IMR-90 (cell line): ENCODE measurements around the gene CHMP6. TPM values are rescaled to one million over a fixed set of nuclear protein-coding genes. Genes with fewer than 3 reads are reported as not detected.
A peak's percentile ranks its signal among the peaks of the same experiment; 100 is the strongest.

ENCODE experiments used
- ATAC-seq: fragments of 200-7000 bp; cut with Tn5 transposase; 2 replicates; pipeline ENCODE4 v1.9.1; 2020; ENCODE audit warnings: low read depth, mild to moderate bottlenecking, moderate library complexity
- BruUV-seq: library from RNA; stranded (reverse); fragments of 400-500 nt; replicated peaks from 2 replicates; lab custom pipeline; 2021; lab: Mats Ljungman, UMichigan
- CTCF ChIA-PET: fragments of 300-600 bp; formaldehyde crosslinking; extraction: SDS; loops from one replicate; lab custom pipeline; 2021; ENCODE audit warnings: antibody characterized with exemption; lab: Yijun Ruan, JAX
- POLR2A ChIA-PET: fragments of 300-600 bp; sonication (Branson Sonifier 250); formaldehyde crosslinking; loops from one replicate; lab custom pipeline; 2022; ENCODE audit warnings: antibody characterized with exemption; ENCODE audit not compliant: unreplicated experiment; lab: Charles Lee
- DNase-seq: peaks from one replicate; pipeline ENCODE4 v3.0.0; 2013
- H2AFZ ChIP-seq: replicated peaks from 2 replicates; pipeline ENCODE3; 2013; ENCODE audit warnings: low read length, mild to moderate bottlenecking; ENCODE audit not compliant: poor library complexity
- H2AK5ac ChIP-seq: 2 replicates; pipeline ENCODE4 v1.6.1; 2013; ENCODE audit warnings: low read depth, low read length, inconsistent platforms
- H2AK9ac ChIP-seq: replicated peaks from 2 replicates; pipeline ENCODE3; 2013; ENCODE audit warnings: mild to moderate bottlenecking, low read depth, low read length, moderate library complexity; ENCODE audit not compliant: poor library complexity
- H2BK120ac ChIP-seq: 2 replicates; pipeline ENCODE4 v1.6.1; 2013; ENCODE audit warnings: low read depth, low read length, inconsistent platforms
- H2BK15ac ChIP-seq: 3 replicates; pipeline ENCODE4 v1.6.1; 2013; ENCODE audit warnings: low read depth, low read length, inconsistent platforms
- H2BK20ac ChIP-seq: 2 replicates; pipeline ENCODE4 v1.6.1; 2013; ENCODE audit warnings: low read depth, mild to moderate bottlenecking, inconsistent platforms, low read length, moderate library complexity
- H2BK5ac ChIP-seq: 2 replicates; pipeline ENCODE4 v1.6.1; 2013; ENCODE audit warnings: mild to moderate bottlenecking, low read depth, low read length, inconsistent platforms; ENCODE audit not compliant: poor library complexity, severe bottlenecking
- H3K14ac ChIP-seq: replicated peaks from 2 replicates; pipeline ENCODE4 v1.6.1; 2013; ENCODE audit warnings: low read depth, low read length, inconsistent platforms
- H3K18ac ChIP-seq: 2 replicates; pipeline ENCODE4 v1.6.1; 2013; ENCODE audit warnings: low read depth, low read length, control low read depth
- H3K23ac ChIP-seq: 2 replicates; pipeline ENCODE4 v1.6.1; 2013; ENCODE audit warnings: low read depth, low read length, inconsistent platforms
- H3K27ac ChIP-seq: 2 replicates; pipeline ENCODE4 v1.5.1; 2013; ENCODE audit warnings: mild to moderate bottlenecking, control low read depth, low read length; ENCODE audit not compliant: insufficient read depth
- H3K27me3 ChIP-seq: 2 replicates; pipeline ENCODE4 v1.6.1; 2013; ENCODE audit warnings: low read length; ENCODE audit not compliant: control insufficient read depth, insufficient read depth
- H3K36me3 ChIP-seq: 2 replicates; pipeline ENCODE4 v1.6.1; 2013; ENCODE audit warnings: low read length, mixed read lengths; ENCODE audit not compliant: control insufficient read depth, insufficient read depth
- H3K4ac ChIP-seq: 2 replicates; pipeline ENCODE4 v1.6.1; 2013; ENCODE audit warnings: low read depth, low read length, inconsistent platforms
- H3K4me1 ChIP-seq: 2 replicates; pipeline ENCODE4 v1.6.1; 2013; ENCODE audit warnings: low read length, mixed read lengths; ENCODE audit not compliant: control insufficient read depth, insufficient read depth
- H3K4me2 ChIP-seq: 2 replicates; pipeline ENCODE4 v1.6.1; 2013; ENCODE audit warnings: low read depth, mild to moderate bottlenecking, control low read depth, low read length, moderate library complexity
- H3K4me3 ChIP-seq: 2 replicates; pipeline ENCODE4 v1.5.1; 2013; ENCODE audit warnings: low read depth, mild to moderate bottlenecking, control low read depth, low read length, moderate library complexity; ENCODE audit not compliant: insufficient read depth
- H3K56ac ChIP-seq: 2 replicates; pipeline ENCODE4 v1.6.1; 2013; ENCODE audit warnings: low read length, inconsistent platforms; ENCODE audit not compliant: insufficient read depth; ENCODE audit errors: extremely low read depth
- H3K79me1 ChIP-seq, 2 experiments: 2 replicates each; pipeline ENCODE4 v1.6.1; 2013; ENCODE audit warnings: low read length in 2 of 2, inconsistent platforms in 1 of 2, low read depth in 1 of 2
- H3K9ac ChIP-seq: 2 replicates; pipeline ENCODE4 v1.6.1; 2013; ENCODE audit warnings: low read depth, low read length, control low read depth
- H3K9me1 ChIP-seq: 2 replicates; pipeline ENCODE4 v1.6.1; 2013; ENCODE audit warnings: low read length, inconsistent platforms; ENCODE audit not compliant: insufficient read depth
- H3K9me3 ChIP-seq: 2 replicates; pipeline ENCODE4 v1.6.1; 2013; ENCODE audit warnings: low read length; ENCODE audit not compliant: control insufficient read depth, insufficient read depth
- H4K20me1 ChIP-seq: 2 replicates; pipeline ENCODE4 v1.6.1; 2013; ENCODE audit warnings: low read length, inconsistent platforms; ENCODE audit not compliant: insufficient read depth
- H4K5ac ChIP-seq: 2 replicates; pipeline ENCODE4 v1.6.1; 2013; ENCODE audit warnings: mild to moderate bottlenecking, low read depth, low read length, control low read depth
- H4K8ac ChIP-seq, 2 experiments: 2 replicates each; pipeline ENCODE4 v1.6.1; 2013; ENCODE audit warnings: low read depth in 2 of 2, low read length in 2 of 2, control low read depth in 1 of 2, inconsistent platforms in 1 of 2
- H4K91ac ChIP-seq: 2 replicates; pipeline ENCODE4 v1.6.1; 2013; ENCODE audit warnings: low read depth, low read length, inconsistent platforms; ENCODE audit not compliant: insufficient read depth
- BHLHE40 ChIP-seq: fragments of 150-350 bp; IDR thresholded peaks from 2 replicates; pipeline ENCODE4 v1.6.1; 2016; ENCODE audit warnings: mild to moderate bottlenecking, low read depth, low read length
- NFE2L2 ChIP-seq: fragments of 150-350 bp; IDR thresholded peaks from 2 replicates; pipeline ENCODE4 v1.6.1; 2016; ENCODE audit warnings: low read depth, mild to moderate bottlenecking, low read length
- POLR2A ChIP-seq: IDR thresholded peaks from 2 replicates; pipeline ENCODE4 v1.6.1; 2012; ENCODE audit warnings: mild to moderate bottlenecking, low read depth, low read length
- RAD21 ChIP-seq: IDR thresholded peaks from 2 replicates; pipeline ENCODE4 v1.6.1; 2012; ENCODE audit warnings: low read length, improper control_type of control experiment
- USF2 ChIP-seq: fragments of 150-350 bp; IDR thresholded peaks from 2 replicates; pipeline ENCODE4 v1.6.1; 2017; ENCODE audit warnings: mild to moderate bottlenecking, antibody characterized with exemption, low read length, low read depth
- WGBS, 2 experiments: methylation state at CpG; one replicate each; pipeline versions ENCODE4 v1.1.5 to v1.1.7; 2013; ENCODE audit warnings: missing lambda C conversion rate in 2 of 2; ENCODE audit not compliant: insufficient read length in 1 of 2; ENCODE audit errors: extremely low coverage in 2 of 2; 5-methylcytosine and 5-hydroxymethylcytosine counted together
- dilution Hi-C: fragments of 300-500 bp; cut with HindIII; formaldehyde crosslinking; loops from one replicate; pipeline ENCODE4 v1.14.3; 2018; ENCODE audit warnings: low sequenced_read_pairs; ENCODE audit not compliant: unreplicated experiment
- in situ Hi-C: fragments of 300-500 bp; cut with MboI; formaldehyde crosslinking; loops from 3 replicates; pipeline ENCODE4 v1.14.3; 2019; ENCODE audit warnings: low sequenced_read_pairs, inconsistent platforms, mixed read lengths
- intact Hi-C: fragments of 100-400 bp; cut with micrococcal nuclease; formaldehyde crosslinking; loops from 2 replicates; pipeline ENCODE4 v1.10.0; 2022
- polyA plus RNA-seq, 3 experiments: library from polyadenylated mRNA; depleted of rRNA; stranded (reverse); fragments of >200 nt; gene quantifications; 2 replicates each; pipeline ENCODE4 v1.2.3, GENCODE V29; 2012; ENCODE audit warnings: low replicate concordance in 1 of 3
- total RNA-seq: library from RNA; depleted of rRNA; stranded (reverse); fragments of >200 nt; gene quantifications from 2 replicates; pipeline ENCODE4 v1.2.3, GENCODE V29; 2012

CHMP6 gene
- total and polyA plus RNA-seq, 2 of the 4 experiments (the other 2 are of a cell fraction) = 5.0 to 40.3 TPM

GRCh38 chr17:81018044-81018802 lies 26.6 kb downstream of the CHMP6 start:
- H3K27ac ChIP-seq = peak overlapping the region; percentile 78
- TF ChIP-seq POLR2A (no peak), BHLHE40 (no peak), RAD21 (no peak), USF2 (no peak), NFE2L2 (no peak)

More at GRCh38 chr17:81018044-81018802, 26.6 kb downstream of the CHMP6 start:
- peak overlapping the region; percentile 86 for H3K4me2 ChIP-seq
- H2BK15ac ChIP-seq = peak overlapping the region; percentile 67; the same call in 1 of the 3 replicates
- in situ Hi-C loops (no loop called here), dilution Hi-C loops (no loop called here), intact Hi-C loops (no loop called here)
- H4K8ac ChIP-seq = peak overlapping the region; percentile 85
- H3K79me1 ChIP-seq = no peaks in the 10 kb centered on the region
- H2BK5ac ChIP-seq = peak overlapping the region; percentile 39
- 0 out of 2 replicates have a peak, but pooled peaks cover 3% of the 10 kb centered on the region for H3K9me1 ChIP-seq
- peak overlapping the region; percentile 72 for H3K14ac ChIP-seq
- peak overlapping the region; percentile 90 for H4K91ac ChIP-seq
- H3K56ac ChIP-seq = peak overlapping the region; percentile 16; the same call in 1 of the 2 replicates
- H3K4me3 ChIP-seq = peak overlapping the region; percentile 21
- peak overlapping the region; percentile 77 for H3K23ac ChIP-seq
- peak overlapping the region; percentile 98 for H4K5ac ChIP-seq
- H2BK120ac ChIP-seq = peak overlapping the region; percentile 56
- ChIA-PET POLR2A (no interaction called here), CTCF (interaction anchor here (1.2 kb wide), 1 partner anchor 79 kb away, joined by 5 read pairs; no protein-coding TSS in a partner anchor)
- peak overlapping the region; percentile 85 for H3K4ac ChIP-seq
- H3K18ac ChIP-seq = peak overlapping the region; percentile 84
- H3K36me3 ChIP-seq = no peaks in the 10 kb centered on the region
- H3K9me3 ChIP-seq = no peaks in the 10 kb centered on the region
- H2AFZ ChIP-seq = peak overlapping the region; percentile 89
- no peaks in the 10 kb centered on the region for H3K27me3 ChIP-seq
- ATAC-seq (peak; percentile 88), DNase-seq (peak; percentile 63)
- peak overlapping the region; percentile 55; the same call in 1 of the 2 replicates for H2BK20ac ChIP-seq
- WGBS, 2 experiments = 10% methylated on average over 20 of the region's 29 CpGs; no CpG with 5 or more reads in 1 of the 2 experiments
- peak overlapping the region; percentile 87 for H2AK9ac ChIP-seq
- no TSS peak for BruUV-seq
- no peaks in the 10 kb centered on the region for H4K20me1 ChIP-seq
- peak overlapping the region; percentile 68 for H3K9ac ChIP-seq
- peaks cover 9% of the 10 kb centered on the region for H3K4me1 ChIP-seq
- H2AK5ac ChIP-seq = peak overlapping the region; percentile 14; the same call in 1 of the 2 replicates
